ENCODE results near the gene UBE2O. TPM values are rescaled to one million over a fixed set of nuclear protein-coding genes. Genes with fewer than 3 reads are reported as not detected.

The UBE2O gene
- total RNA-seq, 6 experiments from 2014 or later: 24.3 to 26.0 (median 24.5) TPM

DNA sequence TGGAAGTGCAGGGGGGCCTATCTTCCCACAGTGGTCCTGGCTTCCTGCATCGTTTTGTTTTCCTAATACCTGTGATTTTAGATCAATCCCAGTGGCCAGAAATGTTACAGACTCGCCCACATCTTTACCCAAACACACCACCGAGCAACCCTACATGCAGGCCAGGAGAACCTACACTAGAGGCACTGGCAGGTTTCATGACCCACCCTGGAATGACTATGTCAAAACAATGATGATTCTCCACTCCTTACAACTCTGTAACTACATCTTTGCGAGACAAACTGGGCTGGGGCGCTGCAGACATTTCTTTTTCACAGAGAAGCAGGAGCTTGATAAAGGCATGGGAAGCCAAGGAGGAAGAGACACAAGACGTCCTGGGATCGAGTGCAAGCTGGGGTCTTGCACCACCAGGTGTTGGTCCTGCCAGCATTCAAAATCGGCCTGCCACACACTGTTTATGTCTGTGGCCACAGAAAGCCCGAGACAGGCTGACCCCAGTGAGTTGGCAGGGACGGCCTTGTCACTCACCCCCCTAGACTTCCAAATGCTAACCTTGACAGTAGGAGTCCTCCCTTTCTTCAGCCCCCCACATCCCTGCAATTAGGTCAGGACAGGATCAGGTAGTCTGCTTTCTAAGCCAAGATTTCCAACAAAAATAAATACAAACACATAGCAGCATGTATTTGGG, 32.5 kb downstream of the UBE2O start:
- TF ChIP-seq, protein P1, sequence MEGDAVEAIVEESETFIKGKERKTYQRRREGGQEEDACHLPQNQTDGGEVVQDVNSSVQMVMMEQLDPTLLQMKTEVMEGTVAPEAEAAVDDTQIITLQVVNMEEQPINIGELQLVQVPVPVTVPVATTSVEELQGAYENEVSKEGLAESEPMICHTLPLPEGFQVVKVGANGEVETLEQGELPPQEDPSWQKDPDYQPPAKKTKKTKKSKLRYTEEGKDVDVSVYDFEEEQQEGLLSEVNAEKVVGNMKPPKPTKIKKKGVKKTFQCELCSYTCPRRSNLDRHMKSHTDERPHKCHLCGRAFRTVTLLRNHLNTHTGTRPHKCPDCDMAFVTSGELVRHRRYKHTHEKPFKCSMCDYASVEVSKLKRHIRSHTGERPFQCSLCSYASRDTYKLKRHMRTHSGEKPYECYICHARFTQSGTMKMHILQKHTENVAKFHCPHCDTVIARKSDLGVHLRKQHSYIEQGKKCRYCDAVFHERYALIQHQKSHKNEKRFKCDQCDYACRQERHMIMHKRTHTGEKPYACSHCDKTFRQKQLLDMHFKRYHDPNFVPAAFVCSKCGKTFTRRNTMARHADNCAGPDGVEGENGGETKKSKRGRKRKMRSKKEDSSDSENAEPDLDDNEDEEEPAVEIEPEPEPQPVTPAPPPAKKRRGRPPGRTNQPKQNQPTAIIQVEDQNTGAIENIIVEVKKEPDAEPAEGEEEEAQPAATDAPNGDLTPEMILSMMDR (IDR thresholded peaks at IDR 0.05): no peak
- Mint-ChIP-seq H3K4me1 (ENCODE audit: low read depth) (peaks cover 20% of the 10 kb centered on the region), H3K4me3 (no peak overlapping the region), H3K27ac (no peak overlapping the region), H3K36me3 (ENCODE audit: low read depth) (peaks cover 11% of the 10 kb centered on the region; the same call in 1 of the 2 replicates), H3K27me3 (ENCODE audit: insufficient read depth) (no peaks in the 10 kb centered on the region; the same call in none of the 2 replicates), H3K9me3 (no peaks in the 10 kb centered on the region)
- no peak for DNase-seq

DNA sequence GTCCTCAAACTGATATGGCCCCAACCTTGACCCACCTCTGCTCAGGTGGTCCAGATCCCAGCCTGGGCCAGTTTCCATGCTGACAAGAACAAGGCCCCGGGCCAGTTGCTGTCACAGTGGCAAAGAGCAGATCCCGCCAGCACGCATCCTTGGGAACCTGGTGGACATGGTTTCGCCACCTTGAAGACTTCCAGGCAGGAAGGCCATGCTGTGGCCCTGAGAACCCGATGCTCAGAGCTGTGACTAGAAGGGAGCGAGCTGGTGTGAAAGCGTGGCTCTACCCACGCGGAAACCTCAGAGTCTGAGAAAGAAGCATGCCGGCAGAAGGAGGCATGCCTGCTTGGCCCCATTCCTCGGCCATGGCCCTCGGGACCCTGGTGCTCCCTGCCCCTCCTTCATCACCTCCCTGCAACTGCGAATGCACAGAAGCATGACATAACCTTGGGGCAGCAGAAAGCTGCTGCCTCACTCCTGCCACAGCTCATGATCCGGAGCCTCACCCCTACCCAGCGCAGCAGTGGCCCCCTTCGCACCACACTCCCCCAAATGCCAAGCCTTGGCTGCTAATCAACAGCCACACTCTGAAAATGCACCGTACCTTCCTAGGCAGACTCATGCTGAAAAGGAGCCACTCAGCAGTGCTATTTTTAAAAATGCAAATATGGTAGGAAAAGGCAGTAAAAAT, 33.2 kb downstream of the UBE2O start:
- Mint-ChIP-seq H3K4me3 (no peak overlapping the region), H3K27me3 (ENCODE audit: insufficient read depth) (no peaks in the 10 kb centered on the region; the same call in none of the 2 replicates), H3K27ac (no peak overlapping the region), H3K4me1 (ENCODE audit: low read depth) (peaks cover 22% of the 10 kb centered on the region), H3K36me3 (ENCODE audit: low read depth) (peaks cover 11% of the 10 kb centered on the region; the same call in 1 of the 2 replicates), H3K9me3 (no peaks in the 10 kb centered on the region)
- TF ChIP-seq, protein P1 (IDR thresholded peaks at IDR 0.05): no peak
- no peak for DNase-seq

DNA sequence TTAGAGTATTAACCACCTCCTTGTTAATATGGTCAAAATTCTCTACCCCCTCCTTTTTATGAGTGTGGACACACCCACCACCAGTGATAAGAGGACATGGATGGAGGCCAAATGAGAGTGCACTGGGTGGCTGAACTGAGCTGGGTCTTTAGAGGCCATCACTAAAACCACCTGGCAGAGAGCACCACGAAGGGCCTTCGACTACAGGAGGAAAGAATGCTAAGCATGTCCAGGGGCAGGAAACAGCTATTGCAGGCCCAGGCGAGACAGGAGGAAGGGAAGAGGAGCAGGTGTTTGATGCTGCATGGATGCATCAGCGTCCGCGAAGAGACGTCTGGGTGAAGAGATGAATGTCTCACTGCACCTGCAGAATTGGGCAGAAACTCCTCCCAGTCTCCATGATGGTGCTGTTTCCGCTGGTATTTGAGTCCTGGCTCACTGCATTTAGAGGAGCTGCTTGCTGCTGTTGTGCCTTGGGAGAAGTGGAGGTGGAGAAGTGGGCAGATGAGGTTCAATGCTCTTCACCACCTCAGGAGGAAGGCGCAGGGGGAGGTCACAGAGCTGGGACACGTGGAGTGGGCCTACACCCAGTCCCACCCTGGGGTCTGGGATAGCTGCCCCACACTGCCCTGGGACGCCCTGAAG, 35.3 kb downstream of the UBE2O start:
- Mint-ChIP-seq H3K36me3 (ENCODE audit: low read depth) (peaks cover 7% of the 10 kb centered on the region; the same call in 1 of the 2 replicates), H3K4me3 (no peak overlapping the region), H3K27me3 (ENCODE audit: insufficient read depth) (no peaks in the 10 kb centered on the region; the same call in none of the 2 replicates), H3K27ac (no peak overlapping the region; the same call in 1 of the 2 replicates), H3K9me3 (no peaks in the 10 kb centered on the region), H3K4me1 (ENCODE audit: low read depth) (peaks cover 33% of the 10 kb centered on the region)
- no peak for DNase-seq
- TF ChIP-seq, protein P1 (IDR thresholded peaks at IDR 0.05): no peak

DNA sequence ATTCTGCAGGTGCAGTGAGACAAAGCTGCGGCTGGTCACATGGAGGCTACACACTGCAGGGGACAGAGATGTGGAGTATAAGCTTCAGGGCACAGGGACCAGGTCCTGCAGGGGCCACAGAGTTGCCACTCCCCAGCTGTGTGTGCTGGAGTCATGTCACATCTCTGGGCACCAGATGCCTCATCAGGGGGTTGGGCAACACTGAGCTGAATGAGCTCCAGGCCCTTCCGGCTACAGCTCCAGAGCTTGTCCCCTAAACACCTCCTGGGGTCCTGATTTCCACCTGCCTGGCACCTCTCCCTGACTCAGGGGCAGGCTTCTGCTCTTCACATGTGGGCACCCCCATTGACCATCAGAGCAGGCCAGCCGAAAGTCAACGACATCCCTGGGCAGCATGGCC, 36.1 kb downstream of the UBE2O start:
- TF ChIP-seq, protein P1 (IDR thresholded peaks at IDR 0.05): no peak
- Mint-ChIP-seq H3K27me3 (ENCODE audit: insufficient read depth) (no peaks in the 10 kb centered on the region; the same call in 1 of the 2 replicates), H3K36me3 (ENCODE audit: low read depth) (no peaks in the 10 kb centered on the region), H3K4me1 (ENCODE audit: low read depth) (peaks cover 33% of the 10 kb centered on the region), H3K4me3 (no peak overlapping the region), H3K9me3 (no peaks in the 10 kb centered on the region), H3K27ac (no peak overlapping the region)
- DNase-seq: no peak

DNA sequence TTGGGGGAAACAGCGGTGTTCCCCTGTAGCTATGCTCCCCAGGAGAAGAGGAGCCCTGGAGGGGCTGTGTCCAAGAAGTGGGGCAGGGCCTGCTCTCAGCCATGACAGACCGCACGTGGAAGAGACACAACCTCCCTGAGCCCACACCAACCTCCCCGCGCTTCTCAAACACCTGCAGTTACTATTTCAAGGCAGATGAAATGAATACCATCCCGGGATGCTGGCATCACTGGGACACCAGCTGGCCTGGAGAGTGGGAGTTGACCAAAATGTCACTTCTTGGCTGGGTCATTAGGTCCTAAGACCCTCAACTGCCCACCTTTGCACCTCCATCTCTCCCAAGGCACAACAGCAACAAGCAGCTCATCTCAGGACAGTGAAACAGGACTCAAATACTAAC, 36.5 kb downstream of the UBE2O start:
- Mint-ChIP-seq H3K4me1 (ENCODE audit: low read depth) (peaks cover 33% of the 10 kb centered on the region), H3K27me3 (ENCODE audit: insufficient read depth) (no peaks in the 10 kb centered on the region; the same call in 1 of the 2 replicates), H3K36me3 (ENCODE audit: low read depth) (no peaks in the 10 kb centered on the region), H3K9me3 (no peaks in the 10 kb centered on the region), H3K27ac (no peak overlapping the region), H3K4me3 (no peak overlapping the region)
- TF ChIP-seq, protein P1 (IDR thresholded peaks at IDR 0.05): no peak
- no peak for DNase-seq
